GM18508 (cell line): ENCODE results near the gene CNNM4.

Experiments
- ATAC-seq: cut with Tn5 transposase; IDR thresholded peaks from one replicate; pipeline ENCODE4 v1.9.1; 2021; ENCODE audit warnings: moderate number of reproducible peaks; ENCODE audit not compliant: insufficient read depth, unreplicated experiment

Gene CNNM4

GRCh38 chr2:96757477-96757860 is 3.2 kb upstream of the CNNM4 start:
- no peak for ATAC-seq

GRCh38 chr2:96758987-96759386 is 1.7 kb upstream of the CNNM4 start:
- no peak for ATAC-seq

GRCh38 chr2:96759548-96759947 is 1.2 kb upstream of the CNNM4 start:
- no peak for ATAC-seq

GRCh38 chr2:96760986-96761832 is 507 bp downstream of the CNNM4 start:
- peak; percentile 21 for ATAC-seq

- ATAC-seq = no peak
Observed at GRCh38 chr2:96762529-96763311, 2.0 kb downstream of the CNNM4 start.

- no peak for ATAC-seq
Observed at GRCh38 chr2:96763511-96764252, 3.0 kb downstream of the CNNM4 start.

- ATAC-seq = no peak
Observed at GRCh38 chr2:96764253-96764637, 3.5 kb downstream of the CNNM4 start.

GRCh38 chr2:96767135-96767871 is 6.6 kb downstream of the CNNM4 start:
- no peak for ATAC-seq

- no peak for ATAC-seq
Observed at GRCh38 chr2:96768083-96768561, 7.4 kb downstream of the CNNM4 start.

GRCh38 chr2:96769814-96770213 is 9.1 kb downstream of the CNNM4 start:
- ATAC-seq = no peak

- no peak for ATAC-seq
Observed at GRCh38 chr2:96770442-96771202, 9.9 kb downstream of the CNNM4 start.

GRCh38 chr2:96771796-96772618 is 11.3 kb downstream of the CNNM4 start:
- ATAC-seq = no peak

GRCh38 chr2:96772903-96773671 is 12.4 kb downstream of the CNNM4 start:
- no peak for ATAC-seq

GRCh38 chr2:96773922-96774321 is 13.2 kb downstream of the CNNM4 start:
- ATAC-seq = no peak

GRCh38 chr2:96775160-96775559 is 14.5 kb downstream of the CNNM4 start:
- no peak for ATAC-seq

- no peak for ATAC-seq
Observed at GRCh38 chr2:96783388-96783787, 22.7 kb downstream of the CNNM4 start.

GRCh38 chr2:96787411-96787810 is 26.7 kb downstream of the CNNM4 start:
- no peak for ATAC-seq
